CD4-positive, alpha-beta memory T cell (primary cell): Measurements from ENCODE around the gene CEP162. TPM values are rescaled to one million over a fixed set of nuclear protein-coding genes. Genes with fewer than 3 reads are reported as not detected.
A peak's percentile ranks its signal among the peaks of the same experiment; 100 is the strongest.
"Not testable (repeated sequence)": the region's sequence is repeated elsewhere in the genome, so short reads cannot be mapped to it uniquely, and the experiment has no call there.

Experiments used
- CTCF ChIA-PET: fragments of 350-600 bp; sonication (Branson Sonifier 250); formaldehyde crosslinking; loops from one replicate; lab custom pipeline; 2021; ENCODE audit warnings: inconsistent platforms; ENCODE audit not compliant: partially characterized antibody; lab: Charles Lee
- POLR2A ChIA-PET: fragments of 350-600 bp; sonication (Branson Sonifier 250); formaldehyde crosslinking; loops from one replicate; lab custom pipeline; 2021; ENCODE audit not compliant: partially characterized antibody; lab: Charles Lee
- DNase-seq, 5 donors: peaks; one replicate each; pipeline versions ENCODE4 v3.0.0 to v3.0.0-alpha.2; 2020 to 2022; ENCODE audit warnings: mixed read lengths in 1 of 5
- H3K27ac ChIP-seq: one replicate; pipeline ENCODE4 v1.7.0; 2013; ENCODE audit warnings: low read depth, low read length
- H3K27me3 ChIP-seq: 2 replicates; pipeline ENCODE4 v1.7.0; 2013; ENCODE audit warnings: mild to moderate bottlenecking, low read length, moderate library complexity; ENCODE audit not compliant: insufficient read depth
- H3K36me3 ChIP-seq: 2 replicates; pipeline ENCODE4 v1.7.0; 2013; ENCODE audit warnings: mild to moderate bottlenecking, low read length, moderate library complexity; ENCODE audit not compliant: insufficient read depth
- H3K4me1 ChIP-seq: 2 replicates; pipeline ENCODE4 v1.7.0; 2013; ENCODE audit warnings: mild to moderate bottlenecking, low read length, moderate library complexity; ENCODE audit not compliant: insufficient read depth
- H3K4me3 ChIP-seq, 2 donors: one replicate each; pipeline ENCODE4 v1.7.0; 2013; ENCODE audit warnings: low read length in 2 of 2, mild to moderate bottlenecking in 1 of 2
- H3K9me3 ChIP-seq, 2 donors: one replicate each; pipeline ENCODE4 v1.7.0; 2013; ENCODE audit warnings: low read length in 2 of 2, control low read depth in 1 of 2; ENCODE audit not compliant: control insufficient read depth in 1 of 2
- H3K27ac Mint-ChIP-seq, 7 donors: one replicate each; pipeline ENCODE4 v1.8.0; 2020 to 2021; ENCODE audit warnings: mixed read lengths in 7 of 7, mild to moderate bottlenecking in 6 of 7, inconsistent platforms in 3 of 7, moderate library complexity in 3 of 7
- H3K27me3 Mint-ChIP-seq, 2 donors: one replicate each; pipeline ENCODE4 v1.8.0; 2020 to 2021; ENCODE audit warnings: mixed read lengths in 2 of 2
- H3K36me3 Mint-ChIP-seq, 2 donors: one replicate each; pipeline ENCODE4 v1.8.0; 2020 to 2021; ENCODE audit warnings: mixed read lengths in 2 of 2, inconsistent platforms in 1 of 2, mild to moderate bottlenecking in 1 of 2
- H3K4me1 Mint-ChIP-seq, 4 donors: one replicate each; pipeline ENCODE4 v1.8.0; 2020 to 2021; ENCODE audit warnings: mixed read lengths in 4 of 4, mild to moderate bottlenecking in 1 of 4
- H3K4me3 Mint-ChIP-seq, 8 donors: one replicate each; pipeline ENCODE4 v1.8.0; 2020 to 2021; ENCODE audit warnings: mixed read lengths in 8 of 8, mild to moderate bottlenecking in 7 of 8, moderate library complexity in 6 of 8, inconsistent platforms in 3 of 8
- H3K9me3 Mint-ChIP-seq, 8 donors: one replicate each; pipeline ENCODE4 v1.8.0; 2020 to 2021; ENCODE audit warnings: mixed read lengths in 8 of 8, mild to moderate bottlenecking in 5 of 8, inconsistent platforms in 3 of 8, moderate library complexity in 1 of 8
- intact Hi-C: fragments of 100-400 bp; cut with micrococcal nuclease; formaldehyde crosslinking; loops from one replicate; pipeline ENCODE4 v1.15.1; 2023
- polyA plus RNA-seq, 2 donors: library from polyadenylated mRNA; unstranded; fragments of 300-500 nt; fragmentation: Illumina TruSeq; gene quantifications; one replicate each; pipeline ENCODE4 v1.2.3, GENCODE V29; 2021
- total RNA-seq, 2 experiments: library from RNA; stranded (reverse); gene quantifications; one replicate each; pipeline ENCODE4 v1.2.3, GENCODE V29; 2021

Gene CEP162
- total and polyA plus RNA-seq, 4 experiments from 2014 or later = 0.60 to 10.4 (median 8.7) TPM

GRCh38 chr6:84137989-84138575 is 89.4 kb downstream of the CEP162 start:
- Mint-ChIP-seq H3K4me1 (peaks cover 0 to 3% (median 0%) of the 10 kb centered on the region in 4 donors), H3K27ac (no peak overlapping the region), H3K27me3 (no peaks in the 10 kb centered on the region), H3K4me3 (no peak overlapping the region), H3K9me3 (peaks cover 0 to 2% (median 0%) of the 10 kb centered on the region in 8 donors), H3K36me3 (peaks cover 48 to 75% of the 10 kb centered on the region in 2 donors)
- intact Hi-C loops = no loop called here
- H3K27ac ChIP-seq = no peak overlapping the region
- no peaks in the 10 kb centered on the region for H3K27me3 ChIP-seq
- CTCF ChIA-PET = no interaction called here
- no peaks in the 10 kb centered on the region for H3K36me3 ChIP-seq
- POLR2A ChIA-PET = no interaction called here
- no peak for DNase-seq
- H3K9me3 ChIP-seq = no peaks in the 10 kb centered on the region
- no peaks in the 10 kb centered on the region for H3K4me1 ChIP-seq
- H3K4me3 ChIP-seq = no peak overlapping the region

- no peaks in the 10 kb centered on the region for H3K9me3 ChIP-seq
- intact Hi-C loops = no loop called here
- no peak overlapping the region for H3K4me3 ChIP-seq
- H3K4me1 ChIP-seq = no peaks in the 10 kb centered on the region
- POLR2A ChIA-PET = no interaction called here
- H3K4me1 Mint-ChIP-seq = peaks cover 0 to 3% (median 0%) of the 10 kb centered on the region in 4 donors
- H3K9me3 Mint-ChIP-seq = peaks cover 0 to 10% (median 4%) of the 10 kb centered on the region in 8 donors
- no peak overlapping the region for H3K27ac Mint-ChIP-seq
- no peak for DNase-seq
- peaks cover 46 to 77% of the 10 kb centered on the region in 2 donors for H3K36me3 Mint-ChIP-seq
- no peaks in the 10 kb centered on the region for H3K27me3 Mint-ChIP-seq
- no peaks in the 10 kb centered on the region for H3K27me3 ChIP-seq
- no peak overlapping the region for H3K4me3 Mint-ChIP-seq
- CTCF ChIA-PET = no interaction called here
- no peaks in the 10 kb centered on the region for H3K36me3 ChIP-seq
- no peak overlapping the region for H3K27ac ChIP-seq
Measured at GRCh38 chr6:84137051-84137375, 90.4 kb downstream of the CEP162 start.

GRCh38 chr6:84136364-84137050 is 90.9 kb downstream of the CEP162 start:
- Mint-ChIP-seq H3K9me3 (peaks cover 0 to 10% (median 4%) of the 10 kb centered on the region in 8 donors), H3K36me3 (peaks cover 43 to 72% of the 10 kb centered on the region in 2 donors), H3K27me3 (no peaks in the 10 kb centered on the region), H3K27ac (peak overlapping the region in 1 of 7 donors; percentile 8), H3K4me1 (peaks cover 0 to 3% (median 0%) of the 10 kb centered on the region in 4 donors), H3K4me3 (no peak overlapping the region)
- ChIA-PET POLR2A (no interaction called here), CTCF (no interaction called here)
- H3K4me3 ChIP-seq = no peak overlapping the region
- no peaks in the 10 kb centered on the region for H3K4me1 ChIP-seq
- H3K9me3 ChIP-seq = no peaks in the 10 kb centered on the region
- no peak overlapping the region for H3K27ac ChIP-seq
- intact Hi-C loops = no loop called here
- no peaks in the 10 kb centered on the region for H3K36me3 ChIP-seq
- DNase-seq = no peak
- H3K27me3 ChIP-seq = no peaks in the 10 kb centered on the region

GRCh38 chr6:84135291-84135690 is 92.2 kb downstream of the CEP162 start:
- H3K36me3 ChIP-seq = no peaks in the 10 kb centered on the region
- DNase-seq = no peak
- H3K9me3 ChIP-seq = no peaks in the 10 kb centered on the region
- H3K27me3 ChIP-seq = no peaks in the 10 kb centered on the region
- CTCF ChIA-PET = no interaction called here
- Mint-ChIP-seq H3K4me3 (no peak overlapping the region), H3K4me1 (peaks cover 0 to 3% (median 0%) of the 10 kb centered on the region in 4 donors), H3K27ac (no peak overlapping the region), H3K9me3 (peaks cover 0 to 14% (median 6%) of the 10 kb centered on the region in 8 donors), H3K36me3 (peaks cover 36 to 72% of the 10 kb centered on the region in 2 donors), H3K27me3 (no peaks in the 10 kb centered on the region)
- intact Hi-C loops = no loop called here
- POLR2A ChIA-PET = no interaction called here
- no peak overlapping the region for H3K27ac ChIP-seq
- H3K4me3 ChIP-seq = no peak overlapping the region
- no peaks in the 10 kb centered on the region for H3K4me1 ChIP-seq

- H3K36me3 ChIP-seq, H3K27me3 Mint-ChIP-seq, H3K27me3 ChIP-seq, H3K4me3 ChIP-seq, POLR2A ChIA-PET, CTCF ChIA-PET, H3K4me1 Mint-ChIP-seq, H3K4me1 ChIP-seq, H3K9me3 ChIP-seq, H3K27ac Mint-ChIP-seq, H3K27ac ChIP-seq, intact Hi-C loops: not testable (repeated sequence)
- DNase-seq = peak in 1 of 5 donors; percentile 0
- Mint-ChIP-seq H3K9me3 (peaks cover 0 to 14% (median 6%) of the 10 kb centered on the region in 8 donors), H3K36me3 (peaks cover 29 to 61% of the 10 kb centered on the region in 2 donors), H3K4me3 (peak overlapping the region in 1 of 8 donors; percentile 10)
Measured at GRCh38 chr6:84133385-84133784, 94.1 kb downstream of the CEP162 start.

- H3K4me1 Mint-ChIP-seq, POLR2A ChIA-PET, H3K4me3 ChIP-seq, H3K36me3 ChIP-seq, H3K4me3 Mint-ChIP-seq, intact Hi-C loops, H3K27me3 Mint-ChIP-seq, H3K4me1 ChIP-seq, H3K27me3 ChIP-seq, DNase-seq, H3K9me3 ChIP-seq, CTCF ChIA-PET, H3K27ac ChIP-seq: not testable (repeated sequence)
- H3K27ac Mint-ChIP-seq = peak overlapping the region in 1 of 7 donors; percentile 3
- H3K36me3 Mint-ChIP-seq = peaks cover 21 to 51% of the 10 kb centered on the region in 2 donors
- H3K9me3 Mint-ChIP-seq = peaks cover 0 to 14% (median 6%) of the 10 kb centered on the region in 8 donors
Measured at GRCh38 chr6:84129588-84129987, 97.9 kb downstream of the CEP162 start.

- no peaks in the 10 kb centered on the region for H3K36me3 ChIP-seq
- H3K27ac Mint-ChIP-seq = no peak overlapping the region
- H3K9me3 Mint-ChIP-seq = peaks cover 0 to 4% (median 0%) of the 10 kb centered on the region in 8 donors
- no peaks in the 10 kb centered on the region for H3K27me3 ChIP-seq
- no peak overlapping the region for H3K4me3 Mint-ChIP-seq
- intact Hi-C loops = no loop called here
- H3K4me1 Mint-ChIP-seq = no peaks in the 10 kb centered on the region
- ChIA-PET CTCF (no interaction called here), POLR2A (no interaction called here)
- no peaks in the 10 kb centered on the region for H3K9me3 ChIP-seq
- H3K4me1 ChIP-seq = no peaks in the 10 kb centered on the region
- DNase-seq = no peak
- no peaks in the 10 kb centered on the region for H3K27me3 Mint-ChIP-seq
- peaks cover 37 to 49% of the 10 kb centered on the region in 2 donors for H3K36me3 Mint-ChIP-seq
- no peak overlapping the region for H3K27ac ChIP-seq
- H3K4me3 ChIP-seq = no peak overlapping the region
Measured at GRCh38 chr6:84123186-84123585, 104.3 kb downstream of the CEP162 start.
